LoVo (cell line): ENCODE data around the gene LTA.
"Not testable (repeated sequence)": the region's sequence is repeated elsewhere in the genome, so short reads cannot be mapped to it uniquely, and the experiment has no call there.

Experiments
- DNase-seq: peaks from one replicate; pipeline ENCODE4 v3.0.0-alpha.2; 2016; ENCODE audit warnings: low spot score

The LTA gene

GRCh38 chr6:31586599-31587281, 14.7 kb downstream of the LTA start:
- no peak for DNase-seq

- DNase-seq, result no peak
These were observed 16.0 kb downstream of the LTA start for GRCh38 chr6:31587791-31588777.

DNA sequence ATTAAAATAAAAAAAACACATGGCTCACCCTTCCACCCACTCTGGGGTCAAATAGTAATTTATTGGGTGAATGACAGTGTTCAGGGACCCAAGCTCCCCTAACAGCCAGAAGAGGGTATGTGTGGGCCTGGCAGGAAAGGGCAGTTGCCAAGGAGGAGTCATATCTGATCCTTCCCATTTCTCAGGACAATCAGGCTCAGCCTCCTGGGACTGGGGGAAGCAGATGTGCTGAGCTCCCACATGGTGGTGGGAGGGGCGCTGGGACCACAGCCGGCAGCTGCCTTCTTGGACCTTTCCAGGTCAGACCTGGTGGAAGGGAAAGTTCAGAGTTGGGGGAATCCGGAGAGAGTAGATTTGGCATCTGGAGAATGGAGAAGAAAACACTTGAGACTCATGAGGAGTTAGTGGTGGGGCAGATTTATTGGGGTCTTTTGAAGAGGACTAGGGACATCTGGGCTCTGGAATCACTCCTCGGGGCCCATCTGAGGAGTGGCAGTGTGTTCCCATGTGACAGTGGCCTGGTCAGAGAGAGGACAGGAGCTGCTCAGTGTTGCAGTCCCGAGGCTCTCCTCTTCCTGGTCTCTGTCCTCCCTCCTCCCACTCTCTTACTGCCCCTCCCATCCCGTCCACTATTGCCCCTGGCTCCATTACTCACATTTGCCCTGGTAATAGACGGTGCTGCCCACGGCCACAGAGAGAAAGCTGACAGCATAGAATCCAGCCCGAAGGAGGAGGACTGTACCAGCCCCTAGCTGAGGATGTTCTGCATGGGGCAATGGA, 17.0 kb downstream of the LTA start:
- DNase-seq, result no peak

DNA sequence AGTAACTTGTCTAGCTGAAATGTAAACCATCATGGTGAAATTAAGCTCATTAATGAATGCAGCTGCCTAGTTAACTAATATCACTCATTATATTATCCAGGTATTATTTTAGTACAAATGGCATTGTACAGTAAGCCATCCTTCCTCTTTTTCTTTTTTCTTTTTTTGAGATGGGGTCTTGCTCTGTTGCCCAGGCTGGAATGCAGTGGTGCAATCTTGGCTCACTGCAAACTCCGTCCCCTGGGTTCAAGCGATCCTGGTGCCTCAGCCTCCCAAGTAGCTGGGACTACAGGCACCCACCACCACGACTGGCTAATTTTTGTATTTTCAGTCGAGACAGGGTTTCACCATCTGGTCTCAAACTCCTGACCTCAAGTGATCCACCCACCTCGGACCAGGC, 18.6 kb downstream of the LTA start:
- DNase-seq, result not testable (repeated sequence)

GRCh38 chr6:31592396-31592771, 20.3 kb downstream of the LTA start:
- no peak for DNase-seq

DNA sequence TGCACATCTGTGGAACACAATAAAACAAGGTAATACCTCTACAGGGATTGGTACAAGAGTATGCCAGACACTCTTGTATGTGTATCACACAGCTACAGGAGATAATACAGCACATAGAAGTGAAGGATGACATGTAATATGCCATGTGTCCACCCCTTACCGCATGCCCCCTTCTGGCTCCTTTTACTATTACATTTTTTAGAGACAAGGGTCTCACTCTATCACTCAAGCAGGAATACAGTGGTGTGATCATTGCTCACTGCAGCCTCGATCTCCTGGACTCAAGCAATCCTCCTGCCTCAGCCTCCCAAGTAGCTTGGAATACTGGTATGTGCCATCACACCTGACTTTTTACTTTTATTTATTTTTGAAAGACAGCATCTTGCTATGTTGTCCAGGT, 24.9 kb downstream of the LTA start:
- peak; percentile 9 for DNase-seq

GRCh38 chr6:31607317-31607716, 35.2 kb downstream of the LTA start:
- DNase-seq, result no peak

DNA sequence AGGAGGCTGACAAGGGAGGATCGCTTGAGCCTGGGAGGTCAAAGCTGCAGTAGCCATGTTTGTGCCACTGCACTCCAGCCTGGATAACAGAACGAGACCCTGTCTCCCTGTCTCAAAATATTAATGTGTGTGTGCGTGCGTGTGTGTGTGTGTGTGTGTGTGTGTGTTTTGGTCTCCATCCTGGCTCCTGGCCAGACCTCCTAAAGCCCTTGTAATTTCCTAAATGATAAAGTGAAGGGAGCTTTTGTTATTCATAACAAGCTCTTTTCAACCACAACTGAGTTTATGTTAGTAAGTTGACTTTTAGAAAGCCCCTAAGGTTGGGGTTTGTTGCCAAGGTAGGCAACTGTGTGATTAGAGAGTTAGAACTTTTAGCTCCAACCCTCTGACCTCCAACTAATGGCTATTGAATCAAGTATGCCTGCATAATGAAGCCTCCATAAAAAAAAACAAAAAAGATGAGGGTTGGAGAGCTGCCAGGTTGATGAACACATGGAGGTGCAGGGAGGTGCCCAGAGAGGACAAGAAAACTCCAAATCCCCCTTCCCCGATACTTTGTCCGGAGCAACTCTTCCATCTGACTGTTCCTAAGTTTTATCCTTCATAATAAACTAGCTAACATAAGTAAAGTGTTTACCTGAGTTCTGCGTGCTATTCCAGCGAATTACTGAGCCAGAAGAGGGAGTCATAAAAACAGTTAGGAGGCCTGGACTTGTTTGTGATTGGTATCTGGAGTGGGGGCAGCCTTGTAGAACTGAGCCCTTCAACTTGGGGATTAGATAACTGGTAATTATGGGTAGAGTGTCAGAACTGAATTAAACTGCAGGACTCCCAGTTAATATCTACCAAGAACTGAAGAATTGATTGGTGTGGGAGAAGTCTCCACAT, 37.7 kb downstream of the LTA start:
- no peak for DNase-seq

DNA sequence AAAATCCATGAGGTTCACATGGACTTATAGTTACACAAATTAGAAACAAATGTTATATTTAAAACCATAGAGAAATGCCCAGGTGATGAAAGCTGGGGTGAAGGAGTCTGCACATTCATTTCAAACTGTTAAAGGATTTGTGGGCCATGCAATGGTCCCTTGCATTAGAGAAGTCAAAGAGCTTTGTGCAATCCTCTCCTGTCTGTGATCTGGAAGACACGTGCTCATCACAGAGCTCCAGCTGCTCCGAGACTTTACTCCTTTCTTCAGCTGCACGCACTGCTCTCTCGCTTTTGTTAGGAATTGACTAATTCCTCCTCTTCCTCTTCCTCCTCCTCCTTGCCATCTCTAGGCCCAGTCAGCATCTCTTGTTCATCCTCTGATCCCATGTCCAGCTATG, 38.9 kb downstream of the LTA start:
- DNase-seq, result no peak

DNA sequence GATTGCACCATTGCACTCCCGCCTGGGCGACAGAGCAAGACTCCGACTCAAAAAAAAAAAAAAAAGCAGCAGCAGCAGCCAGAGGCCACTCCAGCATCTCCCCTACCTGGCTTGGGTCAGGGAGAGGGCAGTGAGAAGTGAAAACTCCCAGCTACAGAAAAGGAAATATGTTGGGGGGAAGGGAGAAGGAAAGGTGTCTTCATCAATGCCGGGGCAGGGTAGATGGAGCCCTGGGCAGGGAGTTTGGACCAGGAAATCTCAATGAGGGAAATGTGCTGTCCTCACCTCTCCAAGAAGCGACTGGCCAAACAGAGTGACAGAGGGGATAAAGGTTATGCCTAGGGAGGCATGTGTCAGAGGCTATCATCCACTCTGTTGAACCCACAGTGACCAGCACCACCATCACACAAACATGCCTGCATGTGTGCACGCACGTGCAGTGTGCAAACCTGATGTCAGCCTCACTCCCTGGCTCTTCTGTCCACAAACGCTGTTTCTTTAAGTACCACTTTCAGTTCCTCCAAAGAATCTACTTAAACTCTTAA, 42.1 kb downstream of the LTA start:
- no peak for DNase-seq

DNA sequence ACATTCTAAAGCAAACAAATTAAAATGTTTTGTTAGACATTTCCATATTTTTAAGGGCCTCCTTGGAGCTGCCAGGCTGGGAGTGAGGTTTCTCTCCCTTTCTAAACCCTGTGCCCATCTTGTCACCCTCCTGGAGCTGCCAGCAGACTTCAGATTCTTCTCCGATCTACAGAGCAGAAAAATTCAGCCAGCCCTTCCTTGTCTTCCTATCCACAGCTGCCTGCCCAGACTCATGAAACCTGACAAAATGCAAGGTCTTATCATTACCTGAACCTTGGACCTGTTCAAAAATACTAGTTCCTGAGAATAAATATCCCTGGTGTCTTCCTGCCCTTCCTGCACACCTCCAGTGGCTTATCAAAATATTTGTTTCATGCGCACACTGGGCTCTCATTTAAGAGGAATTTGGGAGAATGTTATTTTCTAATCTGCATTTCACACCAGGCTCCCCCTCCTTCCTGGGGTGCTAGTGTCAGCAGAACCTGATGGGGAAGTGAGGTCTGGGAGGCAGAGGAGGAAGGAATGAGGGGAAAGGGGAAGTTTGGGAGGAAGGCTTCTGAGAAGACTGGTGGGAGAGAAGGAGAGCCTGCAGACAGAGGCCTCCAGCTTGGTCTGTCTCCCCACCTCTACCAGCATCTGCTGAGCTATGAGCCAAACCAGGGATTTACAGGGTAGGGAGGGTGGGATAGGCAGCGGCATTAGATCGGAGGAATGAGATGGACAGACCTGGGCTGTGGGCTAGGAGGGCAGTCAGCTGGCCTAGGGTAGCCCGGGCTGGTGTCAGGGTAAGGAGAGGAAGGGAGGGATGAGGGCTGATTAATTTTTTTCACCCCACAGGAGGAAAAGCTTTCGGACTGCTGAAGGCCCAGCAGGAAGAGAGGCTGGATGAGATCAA, 42.8 kb downstream of the LTA start, which contains the start of gene AIF1:
Gene AIF1 (plus strand): TSS at position 551 of the 895 bp plus-strand sequence. CDS start 96 bp downstream, at position 647.
- no peak for DNase-seq

DNA sequence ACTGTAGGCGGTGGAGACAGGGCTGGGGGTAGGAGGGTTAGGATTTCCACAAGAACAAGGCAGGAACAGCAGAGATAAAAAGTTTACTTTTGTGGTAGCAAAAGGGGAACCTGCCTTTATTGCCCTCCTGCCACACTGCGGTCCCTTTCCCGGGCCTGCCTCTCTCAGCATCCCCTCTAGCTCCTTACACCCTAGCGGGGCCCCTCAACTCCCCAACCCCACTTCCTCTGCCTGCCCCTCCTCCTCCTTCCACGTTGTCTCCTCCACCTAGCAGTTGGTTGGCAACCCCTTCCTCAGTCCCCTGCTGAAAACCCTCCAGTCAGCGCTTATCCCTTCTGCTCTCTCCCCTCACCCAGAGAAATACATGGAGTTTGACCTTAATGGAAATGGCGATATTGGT, 43.7 kb downstream of the LTA start:
- no peak for DNase-seq

DNA sequence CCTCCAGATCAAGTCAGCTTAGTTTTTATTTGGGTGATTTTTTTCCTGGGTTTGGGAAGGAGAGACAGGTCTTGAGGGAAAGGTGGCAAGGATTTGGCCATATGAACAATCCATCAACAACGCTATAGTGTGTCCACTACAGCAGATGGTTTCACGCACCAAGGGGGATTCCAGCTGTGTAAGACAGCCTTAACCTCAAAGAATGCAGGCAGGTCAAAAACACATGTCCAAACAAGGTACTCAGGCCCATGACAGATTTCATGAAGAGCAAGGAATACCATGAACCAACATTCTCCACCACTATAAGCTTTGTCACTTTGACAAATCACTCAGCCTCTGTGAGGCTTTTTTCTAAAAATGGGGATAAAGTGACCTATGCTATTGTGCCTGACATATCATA, 44.9 kb downstream of the LTA start:
- no peak for DNase-seq

DNA sequence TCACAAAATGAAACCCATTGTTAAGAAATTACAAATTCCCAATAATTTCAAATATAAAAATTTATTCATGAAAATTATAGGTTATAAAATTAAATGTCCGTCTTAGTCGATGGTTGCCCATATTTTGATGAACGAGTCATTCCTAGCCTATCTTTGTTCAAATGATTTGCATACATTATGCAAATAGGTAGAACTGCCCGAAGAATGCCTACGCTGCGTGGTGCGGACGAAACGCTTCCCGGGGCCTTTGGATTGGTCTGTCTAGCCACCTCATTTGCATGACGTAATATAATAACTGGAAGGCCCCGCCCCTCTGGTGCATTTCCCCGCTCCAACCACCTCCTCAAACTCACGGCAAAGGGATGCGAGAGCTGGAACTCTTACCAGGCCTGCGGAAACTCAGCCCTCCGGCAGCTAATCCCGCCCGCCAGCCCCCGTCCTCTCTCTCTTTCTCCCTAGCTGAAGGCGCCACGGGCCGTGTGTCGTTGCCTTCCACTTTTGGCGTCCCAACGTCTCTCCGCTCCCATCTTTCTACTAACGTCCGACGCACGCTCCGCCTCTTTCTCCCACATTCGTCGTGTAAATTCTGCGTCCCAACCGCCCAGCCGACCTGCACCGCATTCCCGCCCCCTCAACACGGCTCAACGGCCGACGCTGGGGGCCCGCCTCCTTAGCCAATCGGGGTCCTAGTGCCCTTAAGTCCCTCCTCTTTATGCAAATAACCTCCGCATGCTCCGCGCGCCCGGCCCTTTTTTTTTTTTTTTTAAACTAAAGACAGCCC, 47.9 kb downstream of the LTA start:
- DNase-seq, result peak; percentile 97

GRCh38 chr6:31620586-31621319, 48.7 kb downstream of the LTA start, which contains the start of gene PRRC2A:
TSS of gene PRRC2A (plus strand) at chr6:31620715. CDS start at chr6:31622790, 2,075 bp downstream.
- peak; percentile 84 for DNase-seq

DNA sequence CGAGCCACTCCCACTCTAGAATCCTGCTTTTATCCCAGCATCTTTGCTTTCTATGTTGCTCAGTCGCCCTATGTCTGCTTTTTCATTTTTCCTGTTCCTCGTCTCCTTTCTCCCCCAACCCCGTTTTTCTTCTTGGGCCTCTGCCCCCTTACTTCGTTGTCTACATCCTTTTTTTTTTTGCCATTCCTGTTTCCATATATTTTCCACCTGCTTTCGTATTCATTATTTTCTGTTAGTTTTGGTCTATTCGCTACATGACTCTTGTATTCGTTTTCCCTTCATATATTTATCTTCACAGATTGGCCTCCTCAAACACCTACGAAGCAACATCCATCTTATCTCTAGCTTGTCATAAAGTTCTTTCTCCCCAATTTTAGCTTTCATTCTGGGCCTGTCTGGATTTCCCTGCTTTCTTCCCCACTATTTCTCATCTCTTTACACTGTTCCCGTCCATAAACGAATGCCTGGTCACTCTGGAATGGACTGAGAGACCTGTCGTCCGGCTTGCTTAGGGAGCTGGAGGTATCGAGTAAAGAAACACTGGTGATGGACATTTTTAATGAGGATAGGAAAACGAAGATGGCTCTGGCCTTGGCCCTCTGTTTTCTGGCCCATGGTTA, 49.3 kb downstream of the LTA start:
- DNase-seq, result no peak

GRCh38 chr6:31621991-31622390, 49.9 kb downstream of the LTA start:
- no peak for DNase-seq

GRCh38 chr6:31622684-31623091, 50.6 kb downstream of the LTA start:
- DNase-seq, result no peak
